ENCODE measurements around the gene SLC30A3. TPM values are rescaled to one million over a fixed set of nuclear protein-coding genes. Genes with fewer than 3 reads are reported as not detected.
"Not testable (repeated sequence)": the region's sequence is repeated elsewhere in the genome, so short reads cannot be mapped to it uniquely, and the experiment has no call there.

The SLC30A3 gene
- not detected in 2 replicates for total RNA-seq (2014; rRNA removed; shearing (Covaris generic))

- DNase-seq (ENCODE audit: low read depth): peak; percentile 20
These were observed at the start of gene SLC30A3 for GRCh38 chr2:27262379-27263286. Gene SLC30A3 (minus strand): TSS chr2:27263047. CDS start chr2:27262906, 141 bp downstream.

GRCh38 chr2:27312152-27312551 is 49.3 kb upstream of the SLC30A3 start:
- no peak for DNase-seq (ENCODE audit: low read depth)

- no peak for DNase-seq (ENCODE audit: low read depth)
These were observed 46.8 kb upstream of the SLC30A3 start for GRCh38 chr2:27309651-27310050.

GRCh38 chr2:27308359-27308881 is 45.6 kb upstream of the SLC30A3 start, which contains the start of gene UCN:
Gene UCN (minus strand): TSS chr2:27308445. CDS start chr2:27307895, 550 bp downstream.
- no peak for DNase-seq (ENCODE audit: low read depth)

DNA sequence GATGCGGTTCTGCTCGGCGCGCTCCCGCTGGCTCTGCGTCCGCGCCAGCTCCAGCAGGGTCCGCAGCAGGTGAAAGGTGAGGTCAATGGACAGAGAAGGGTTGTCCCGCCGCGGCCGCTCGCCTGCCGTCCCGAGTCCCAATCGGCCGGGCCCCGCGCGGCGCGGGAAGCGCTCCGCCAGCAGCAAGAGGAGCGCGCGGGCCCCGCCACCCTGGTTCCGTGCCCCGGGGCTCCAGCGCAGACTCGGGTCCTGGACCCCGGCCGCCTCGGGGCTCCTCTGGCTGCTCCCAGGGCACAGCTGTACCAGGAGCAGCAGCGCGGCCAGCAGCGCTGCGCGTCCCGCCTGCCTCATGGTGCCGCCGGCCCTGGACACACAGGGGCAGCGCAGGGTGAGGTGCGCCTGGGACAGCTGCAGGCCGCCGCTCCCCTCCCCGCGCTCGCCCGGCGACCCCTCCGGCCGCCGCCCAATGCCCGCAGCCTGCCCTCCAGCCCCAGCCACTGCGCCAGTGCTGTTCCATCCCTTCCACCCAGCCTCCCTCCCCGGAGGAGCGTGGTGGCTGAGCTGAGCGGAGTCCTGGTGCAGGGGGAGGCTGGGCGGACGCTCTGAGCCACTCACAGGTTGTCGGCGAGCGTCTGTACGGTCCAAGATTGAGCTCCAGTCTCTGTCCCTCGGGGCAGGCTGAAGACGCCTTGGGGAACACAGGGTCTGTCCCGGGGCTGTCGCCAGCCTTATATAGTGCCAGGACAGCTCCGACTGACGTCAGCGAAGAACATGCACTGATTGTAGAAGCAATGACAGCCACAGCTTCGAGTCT is 44.9 kb upstream of the SLC30A3 start:
- no peak for DNase-seq (ENCODE audit: low read depth)

DNA sequence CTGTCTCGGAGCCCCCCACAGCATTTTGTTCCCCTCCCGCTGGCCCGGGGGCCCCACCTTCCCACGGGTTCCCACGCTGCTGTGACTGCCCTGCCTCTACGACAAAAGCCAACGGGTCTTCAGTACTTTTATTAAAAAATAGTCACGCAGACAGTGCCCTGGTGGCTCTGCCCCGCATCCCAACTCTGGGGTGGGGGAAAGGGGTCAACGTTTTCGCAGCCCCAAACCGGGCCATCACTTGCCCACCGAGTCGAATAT is 44.4 kb upstream of the SLC30A3 start:
- no peak for DNase-seq (ENCODE audit: low read depth)

- DNase-seq (ENCODE audit: low read depth): no peak
These were observed 43.9 kb upstream of the SLC30A3 start for GRCh38 chr2:27306573-27307286.

- DNase-seq (ENCODE audit: low read depth): no peak
These were observed 43.3 kb upstream of the SLC30A3 start for GRCh38 chr2:27306136-27306535.

GRCh38 chr2:27305516-27305915 is 42.7 kb upstream of the SLC30A3 start:
- no peak for DNase-seq (ENCODE audit: low read depth)

GRCh38 chr2:27304488-27305240 is 41.8 kb upstream of the SLC30A3 start:
- no peak for DNase-seq (ENCODE audit: low read depth)

DNA sequence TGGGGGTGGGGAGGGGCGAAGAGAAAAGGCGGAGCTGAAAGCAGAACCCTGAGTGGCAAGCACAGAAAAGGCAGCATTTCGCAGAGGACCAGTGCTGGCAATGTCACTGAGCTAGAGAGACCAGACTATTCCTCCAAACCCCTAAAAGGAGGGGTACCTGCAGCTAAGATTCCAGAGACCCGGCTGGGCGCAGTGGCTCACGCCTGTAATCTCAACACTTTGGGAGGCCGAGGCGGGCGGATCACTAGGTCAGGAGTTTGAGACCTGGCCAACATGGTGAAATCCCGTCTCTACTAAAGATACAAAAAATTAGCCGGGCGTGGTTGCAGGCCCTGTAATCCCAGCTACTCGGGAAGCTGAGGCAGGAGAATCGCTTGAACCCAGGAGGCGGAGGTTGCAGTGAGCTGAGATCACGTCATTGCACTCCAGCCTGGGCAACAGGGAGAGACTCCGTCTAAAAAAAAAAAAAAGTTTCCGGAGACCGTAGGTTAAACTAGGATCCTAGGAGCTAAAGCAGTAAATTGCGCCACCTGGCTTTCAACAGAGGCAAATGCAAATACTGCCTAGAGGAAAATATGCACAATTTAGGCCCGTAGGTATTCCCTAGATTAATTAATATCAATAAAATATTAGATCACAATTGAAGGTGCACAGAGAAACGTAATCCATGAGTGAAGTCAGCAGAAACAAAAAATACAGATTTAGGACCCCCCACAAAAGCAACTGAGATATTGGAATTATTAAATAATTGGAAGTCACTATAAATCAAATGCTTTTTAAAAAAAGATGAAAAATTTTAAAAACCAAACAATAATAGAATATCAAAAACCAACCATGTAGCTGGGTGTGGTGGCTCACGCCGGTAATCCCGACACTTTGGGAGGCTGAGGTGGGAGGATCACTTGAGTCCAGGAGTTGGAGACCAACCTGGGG is 40.5 kb upstream of the SLC30A3 start:
- DNase-seq (ENCODE audit: low read depth): peak; percentile 72

- not testable (repeated sequence) for DNase-seq (ENCODE audit: low read depth)
These were observed 37.8 kb upstream of the SLC30A3 start for GRCh38 chr2:27300606-27301005.

GRCh38 chr2:27298391-27299080 is 35.7 kb upstream of the SLC30A3 start:
- peak; percentile 36 for DNase-seq (ENCODE audit: low read depth)

- DNase-seq (ENCODE audit: low read depth): no peak
These were observed 34.3 kb upstream of the SLC30A3 start for GRCh38 chr2:27297195-27297594.

- DNase-seq (ENCODE audit: low read depth): no peak
These were observed 33.6 kb upstream of the SLC30A3 start for GRCh38 chr2:27296481-27296880.

DNA sequence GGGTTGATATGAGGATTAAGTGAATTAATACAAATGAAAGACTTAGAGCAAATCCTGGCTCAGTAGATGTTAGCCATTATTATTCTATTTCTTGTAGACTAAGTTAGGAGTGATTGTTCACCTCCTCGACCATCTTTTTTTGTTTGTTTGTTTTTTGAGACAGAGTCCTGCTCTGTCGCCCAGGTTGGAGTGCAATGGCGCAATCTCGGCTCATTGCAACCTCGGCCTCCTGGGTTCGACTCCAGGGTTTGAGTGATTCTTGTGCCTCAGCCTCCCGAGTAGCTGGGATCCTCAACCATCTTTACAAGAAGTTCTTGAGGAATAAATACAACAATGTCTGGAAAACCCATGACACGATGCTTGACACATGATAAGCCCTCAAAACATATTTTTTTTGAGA is 32.1 kb upstream of the SLC30A3 start:
- DNase-seq (ENCODE audit: low read depth): no peak

DNA sequence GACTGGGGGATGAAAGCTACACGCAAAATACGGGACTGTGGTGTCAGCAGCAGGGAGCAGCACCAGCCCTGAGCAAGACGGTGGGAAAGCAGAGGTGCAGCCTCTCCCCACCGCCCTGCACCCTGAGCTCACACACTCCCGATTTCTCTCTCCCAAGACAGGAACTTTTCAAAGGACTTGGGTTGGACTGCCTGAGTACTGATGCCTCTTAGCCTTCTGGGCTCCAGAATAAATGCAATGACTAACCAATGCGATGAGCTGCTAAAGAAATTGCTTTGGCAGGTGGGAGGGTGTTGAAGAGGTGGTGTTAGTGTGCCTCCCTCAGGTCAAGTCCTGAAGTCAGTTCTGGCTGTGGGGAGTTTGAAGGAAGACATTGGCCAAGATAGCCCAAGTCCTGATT is 29.0 kb upstream of the SLC30A3 start:
- no peak for DNase-seq (ENCODE audit: low read depth)

DNA sequence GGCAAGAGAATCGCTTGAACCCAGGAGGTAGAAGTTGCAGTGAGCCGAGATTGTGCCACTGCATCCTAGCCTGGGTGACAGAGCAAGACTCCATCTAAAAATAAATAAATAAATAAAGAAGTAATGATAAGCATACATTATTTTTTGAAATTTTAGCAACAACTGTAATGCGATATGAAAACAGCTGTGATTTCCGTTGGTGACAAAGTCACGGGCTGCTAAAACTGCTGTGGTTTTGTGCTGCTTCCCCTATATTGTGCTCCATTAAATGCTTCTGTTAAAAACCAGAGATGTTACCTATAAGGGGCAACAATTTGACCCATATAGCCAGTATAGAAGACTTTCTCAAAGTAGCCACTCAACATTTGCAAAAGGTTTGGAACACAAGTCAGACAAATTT is 27.7 kb upstream of the SLC30A3 start:
- no peak for DNase-seq (ENCODE audit: low read depth)

- DNase-seq (ENCODE audit: low read depth): no peak
These were observed 25.8 kb upstream of the SLC30A3 start for GRCh38 chr2:27288610-27289009.
